Measurements from ENCODE around the gene MSLN.

GRCh38 chr16:747978-748746 lies 12.4 kb upstream of the MSLN start:
- TF ChIP-seq CTCF (IDR thresholded peaks at IDR 0.05) (no peak), POLR2AphosphoS5 (IDR thresholded peaks at IDR 0.05) (no peak)
